Activated T-helper 1 cell treated with anti-CD3 and anti-CD28 coated beads, Interleukin-2, amount 50 U/mL, for 16 hours (primary cell): Measurements from ENCODE around the gene TRANK1.
"Not testable (repeated sequence)": the region's sequence is repeated elsewhere in the genome, so short reads cannot be mapped to it uniquely, and the experiment has no call there.

Experiments
- DNase-seq, 2 donors: peaks; one replicate each; pipeline ENCODE4 v3.0.0-alpha.2; 2020; ENCODE audit warnings: low read depth in 1 of 2, low spot score in 1 of 2

TRANK1 gene

DNA sequence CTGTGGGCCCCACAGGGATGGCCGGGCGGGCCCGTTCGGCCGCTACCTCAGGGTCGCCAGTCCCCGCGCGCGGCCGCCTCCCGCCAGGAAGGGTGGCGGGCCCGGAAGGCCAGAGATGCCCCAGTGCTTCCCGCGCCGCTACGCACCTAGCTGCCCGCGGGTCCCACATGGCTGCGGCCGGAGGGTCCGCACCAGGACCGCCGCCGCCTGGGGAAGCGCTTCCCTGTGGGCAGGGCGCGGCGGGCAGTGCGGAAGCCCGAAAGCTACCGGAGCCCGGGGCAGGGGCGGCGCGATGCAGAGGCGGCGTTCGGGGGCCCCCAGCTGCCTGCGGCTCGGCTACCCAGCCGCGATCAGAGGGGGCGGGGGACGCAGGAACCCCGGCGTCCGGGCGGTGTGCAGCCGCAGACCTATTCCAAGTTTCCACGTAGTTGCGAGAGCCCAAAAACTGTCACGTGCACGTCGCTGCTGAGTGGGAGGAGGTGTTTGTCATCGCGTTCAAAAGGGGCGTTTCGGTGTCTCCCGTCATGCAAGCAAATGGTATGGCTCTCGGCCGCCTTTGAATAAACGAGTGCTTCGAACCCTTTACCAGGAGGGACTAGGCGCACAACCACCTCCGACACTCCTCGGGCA is at the start of gene TRANK1:
TSS of gene TRANK1 (minus strand) at position 414 of the 630 bp plus-strand sequence. CDS start at position 169, 245 bp downstream.
- DNase-seq, result peak; percentile 62 to 69

DNA sequence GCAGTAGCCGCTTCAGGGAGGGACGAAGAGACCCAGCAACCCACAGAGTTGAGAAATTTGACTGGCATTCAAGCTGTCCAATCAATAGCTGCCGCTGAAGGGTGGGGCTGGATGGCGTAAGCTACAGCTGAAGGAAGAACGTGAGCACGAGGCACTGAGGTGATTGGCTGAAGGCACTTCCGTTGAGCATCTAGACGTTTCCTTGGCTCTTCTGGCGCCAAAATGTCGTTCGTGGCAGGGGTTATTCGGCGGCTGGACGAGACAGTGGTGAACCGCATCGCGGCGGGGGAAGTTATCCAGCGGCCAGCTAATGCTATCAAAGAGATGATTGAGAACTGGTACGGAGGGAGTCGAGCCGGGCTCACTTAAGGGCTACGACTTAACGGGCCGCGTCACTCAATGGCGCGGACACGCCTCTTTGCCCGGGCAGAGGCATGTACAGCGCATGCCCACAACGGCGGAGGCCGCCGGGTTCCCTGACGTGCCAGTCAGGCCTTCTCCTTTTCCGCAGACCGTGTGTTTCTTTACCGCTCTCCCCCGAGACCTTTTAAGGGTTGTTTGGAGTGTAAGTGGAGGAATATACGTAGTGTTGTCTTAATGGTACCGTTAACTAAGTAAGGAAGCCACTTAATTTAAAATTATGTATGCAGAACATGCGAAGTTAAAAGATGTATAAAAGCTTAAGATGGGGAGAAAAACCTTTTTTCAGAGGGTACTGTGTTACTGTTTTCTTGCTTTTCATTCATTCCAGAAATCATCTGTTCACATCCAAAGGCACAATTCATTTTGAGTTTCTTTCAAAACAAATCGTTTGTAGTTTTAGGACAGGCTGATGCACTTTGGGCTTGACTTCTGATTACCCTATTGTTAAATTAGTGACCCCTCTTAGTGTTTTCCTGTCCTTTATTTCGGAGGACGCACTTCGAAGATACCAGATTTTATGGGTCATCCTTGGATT is 48.8 kb upstream of the TRANK1 start, which contains the start of gene MLH1:
TSS of gene MLH1 (plus strand) at position 193 of the 958 bp plus-strand sequence. CDS start at position 223, 30 bp downstream.
- DNase-seq, result peak; percentile 86 to 94

- peak in 1 of 2 donors; percentile 95 for DNase-seq
These were observed 48.0 kb upstream of the TRANK1 start, which contains the start of gene EPM2AIP1 for GRCh38 chr3:36992806-36993325. Gene EPM2AIP1 (minus strand): TSS chr3:36993131. CDS start chr3:36993077, 54 bp downstream.

DNA sequence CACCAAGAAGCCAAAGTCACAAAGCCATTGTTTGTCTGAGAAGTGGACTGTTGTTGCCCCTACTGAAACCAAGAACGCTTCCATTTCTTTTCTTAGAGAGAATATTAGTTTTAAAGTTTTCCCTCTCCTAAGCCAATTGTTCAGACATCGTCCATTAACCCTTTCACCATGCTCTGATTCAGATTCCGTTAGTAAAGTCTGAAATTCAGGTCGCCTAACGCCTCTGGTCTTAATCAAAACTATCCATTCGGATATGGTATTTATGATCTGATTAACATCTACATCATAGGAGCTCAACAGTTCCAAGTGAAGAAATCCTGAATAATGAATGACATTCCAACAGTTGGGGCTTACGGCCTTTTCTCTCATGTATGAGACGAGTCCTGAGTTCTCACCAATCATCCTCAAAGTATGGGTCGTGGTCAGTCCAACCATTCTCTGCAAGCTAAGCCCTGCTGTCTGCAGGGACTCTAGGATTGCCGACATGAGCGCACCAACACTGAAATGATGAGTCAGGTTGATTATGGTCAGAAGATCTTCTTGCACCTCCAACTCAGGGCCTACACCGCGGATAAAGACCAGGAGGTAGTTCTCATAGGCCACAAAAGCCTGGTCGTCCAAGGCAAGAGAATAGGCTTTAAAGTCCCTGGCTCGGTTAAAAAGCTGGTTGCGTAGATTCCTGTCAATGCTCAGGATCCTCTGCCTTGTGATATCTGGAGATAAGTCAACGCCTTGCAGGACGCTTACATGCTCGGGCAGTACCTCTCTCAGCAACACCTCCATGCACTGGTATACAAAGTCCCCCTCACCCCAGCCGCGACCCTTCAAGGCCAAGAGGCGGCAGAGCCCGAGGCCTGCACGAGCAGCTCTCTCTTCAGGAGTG is 47.3 kb upstream of the TRANK1 start:
- DNase-seq, result peak in 1 of 2 donors; percentile 3

DNA sequence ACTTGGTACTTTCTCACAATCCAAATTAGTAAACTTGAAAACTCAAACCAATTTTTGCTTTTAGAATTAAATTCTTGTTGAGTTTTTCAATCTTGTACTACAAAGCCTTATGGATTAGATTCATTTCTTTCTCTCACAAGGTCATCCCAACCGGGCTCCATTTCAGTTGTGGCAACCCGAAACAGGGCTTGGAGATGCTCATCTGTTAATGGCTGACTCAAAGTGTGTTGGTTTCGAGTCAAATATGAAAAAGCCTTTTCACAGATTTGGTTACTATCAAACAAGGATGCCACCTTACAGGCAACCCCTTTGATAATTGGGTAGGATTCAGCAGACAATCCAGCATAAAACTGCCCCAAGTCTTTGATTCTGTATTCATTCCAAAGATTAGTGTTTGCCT is 46.3 kb upstream of the TRANK1 start:
- DNase-seq, result no peak

DNA sequence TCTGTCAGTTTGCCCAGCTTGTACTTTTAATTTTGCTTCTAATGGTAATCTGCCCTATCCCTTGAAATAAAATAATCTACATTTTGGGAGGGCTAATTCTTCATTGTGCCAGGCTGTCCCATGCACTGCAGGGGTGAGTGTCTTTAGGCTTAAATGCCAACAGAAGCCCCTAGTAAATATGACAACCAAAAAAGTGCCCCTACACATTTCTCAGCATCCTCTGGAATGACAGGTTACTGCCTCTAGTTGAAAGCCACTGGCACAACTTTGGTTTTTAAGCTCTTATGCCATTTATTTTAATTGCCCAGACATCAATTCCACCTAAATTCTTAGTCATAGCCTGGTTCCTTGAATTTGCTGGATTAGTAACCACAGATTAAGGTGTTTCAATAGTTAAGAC is 44.7 kb upstream of the TRANK1 start:
- no peak for DNase-seq

DNA sequence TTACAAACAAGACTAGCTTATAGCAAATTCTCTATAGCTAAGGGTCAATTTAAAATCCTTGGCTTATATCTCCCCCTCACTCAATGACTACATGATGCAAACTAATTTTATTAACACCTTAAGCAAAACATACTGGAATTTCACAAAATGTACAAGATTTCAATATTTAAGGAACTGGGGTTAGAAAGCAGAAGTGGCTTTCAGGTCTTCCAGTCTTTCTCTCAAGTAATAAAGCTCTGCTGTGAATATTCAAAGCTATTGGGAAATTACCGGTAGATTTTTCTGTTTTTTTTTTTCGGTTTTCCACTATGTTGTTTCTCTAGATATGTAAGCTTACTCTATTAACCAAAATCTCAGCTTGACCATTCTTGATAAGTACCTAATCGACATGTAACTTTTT is 44.2 kb upstream of the TRANK1 start:
- DNase-seq, result no peak

GRCh38 chr3:36988356-36988755 is 43.5 kb upstream of the TRANK1 start:
- DNase-seq, result no peak

DNA sequence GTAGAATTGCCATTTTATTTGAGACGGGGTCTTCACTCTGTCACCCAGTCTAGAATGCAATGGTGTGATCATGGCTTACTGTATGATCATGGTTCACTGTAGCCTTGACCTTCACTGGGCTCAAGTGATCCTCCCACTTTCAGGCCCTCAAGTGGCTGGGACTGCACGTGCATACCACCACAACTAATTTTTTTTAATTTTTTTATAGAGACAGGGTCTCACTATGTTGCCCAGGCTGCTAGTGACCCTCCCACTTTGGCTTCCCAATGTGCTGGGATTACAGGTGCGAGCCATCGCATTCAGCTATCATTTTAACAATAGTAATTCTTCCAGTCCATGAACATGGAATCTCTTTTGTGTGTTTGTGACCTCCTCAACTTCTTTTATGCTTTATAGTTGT is 36.2 kb upstream of the TRANK1 start:
- DNase-seq, result no peak

DNA sequence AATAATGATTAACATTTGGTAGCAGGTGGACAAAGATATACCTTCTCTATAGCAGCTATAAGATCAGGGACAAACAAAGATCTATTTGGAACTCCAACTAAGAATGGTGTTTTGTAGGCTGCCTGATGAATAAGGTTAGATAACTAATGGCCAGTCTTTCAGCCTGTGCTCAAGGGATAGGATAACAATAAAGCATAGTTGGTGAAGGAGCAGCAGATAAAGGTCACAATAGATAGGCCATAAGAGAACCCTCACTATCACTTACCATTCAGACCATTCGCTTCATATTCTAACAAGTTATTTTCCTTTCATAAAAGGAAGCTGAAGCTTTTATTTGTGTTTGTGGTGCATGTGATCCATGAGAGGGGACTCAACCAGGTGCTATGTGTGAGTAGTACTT is 28.3 kb upstream of the TRANK1 start:
- no peak for DNase-seq

DNA sequence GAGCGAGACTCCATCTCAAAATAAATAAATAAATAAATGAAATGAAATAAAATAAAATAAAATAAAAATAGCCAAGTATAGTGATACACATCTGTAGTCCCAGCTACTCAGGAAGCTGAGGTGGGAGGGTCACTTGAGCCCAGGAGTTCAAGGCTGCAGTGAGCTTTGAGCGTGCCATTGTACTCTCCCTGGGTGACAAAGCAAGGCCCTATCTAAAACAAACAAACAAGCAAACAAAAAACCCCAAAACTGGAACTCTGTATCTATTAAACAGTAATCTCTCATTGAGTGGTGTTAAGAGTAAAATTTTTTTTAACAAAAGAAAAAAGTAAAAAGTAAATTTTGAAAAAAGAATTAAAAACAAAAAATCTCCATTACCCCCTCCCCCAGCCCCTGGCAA is 27.3 kb upstream of the TRANK1 start:
- DNase-seq, result no peak

DNA sequence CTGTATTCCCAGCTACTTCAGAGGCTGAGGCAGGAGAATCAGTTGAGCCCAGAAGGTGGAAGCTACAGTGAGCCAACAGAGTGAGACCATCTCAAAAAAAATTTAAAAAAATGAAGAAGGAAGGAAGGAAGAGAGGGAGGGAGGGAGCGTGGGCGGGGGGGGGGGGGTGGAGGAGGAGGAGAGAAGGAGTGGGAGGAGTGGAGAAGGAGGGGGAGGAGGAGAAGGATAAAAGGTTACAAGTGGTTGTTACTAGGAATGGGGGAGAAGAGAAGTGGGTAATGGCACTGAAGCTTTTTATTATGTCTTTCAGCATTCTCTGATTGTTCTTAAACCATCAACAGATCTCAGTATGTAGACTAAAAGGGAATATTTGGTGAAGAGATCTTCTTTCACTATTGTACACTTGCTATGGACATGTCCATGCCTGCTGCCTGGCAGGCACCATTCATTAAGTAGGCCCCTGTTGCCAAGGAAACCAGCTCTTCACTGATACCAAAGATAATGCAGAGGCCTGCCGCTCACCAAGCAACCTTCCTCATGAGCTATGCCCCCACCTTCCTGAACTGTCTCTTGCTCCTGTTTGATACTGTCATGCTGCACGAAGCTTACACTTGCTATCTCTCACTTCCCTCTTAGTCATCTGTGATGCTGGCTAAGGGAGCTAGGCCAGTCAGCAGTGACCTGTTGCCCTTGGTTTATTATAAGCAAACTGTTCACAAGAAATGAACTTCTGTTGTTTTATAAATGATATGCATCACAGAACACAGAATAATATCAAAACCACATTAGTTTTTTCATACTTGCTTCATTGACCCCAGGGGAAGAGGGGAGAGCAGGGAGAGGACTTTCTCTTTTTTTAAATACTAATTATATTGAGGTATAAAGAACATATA is 24.9 kb upstream of the TRANK1 start:
- no peak for DNase-seq

DNA sequence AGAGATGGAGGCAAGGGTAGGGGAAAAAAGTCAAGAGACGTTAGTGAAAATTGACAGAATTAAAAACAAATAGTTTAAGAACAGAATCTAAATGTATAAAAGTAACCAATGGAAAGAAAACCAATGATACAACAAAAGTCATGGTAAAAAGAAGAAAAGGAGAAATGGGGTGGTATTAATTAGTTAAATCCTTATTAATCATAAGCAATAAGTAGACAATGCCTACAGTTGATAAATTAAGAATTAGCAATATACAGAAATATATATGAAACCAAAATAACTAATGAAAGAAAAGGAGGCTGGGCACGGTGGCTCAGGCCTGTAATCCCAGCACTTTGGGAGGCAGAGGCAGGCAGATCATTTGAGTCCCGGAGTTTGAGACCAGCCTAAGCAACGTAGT is 24.2 kb upstream of the TRANK1 start:
- no peak for DNase-seq

DNA sequence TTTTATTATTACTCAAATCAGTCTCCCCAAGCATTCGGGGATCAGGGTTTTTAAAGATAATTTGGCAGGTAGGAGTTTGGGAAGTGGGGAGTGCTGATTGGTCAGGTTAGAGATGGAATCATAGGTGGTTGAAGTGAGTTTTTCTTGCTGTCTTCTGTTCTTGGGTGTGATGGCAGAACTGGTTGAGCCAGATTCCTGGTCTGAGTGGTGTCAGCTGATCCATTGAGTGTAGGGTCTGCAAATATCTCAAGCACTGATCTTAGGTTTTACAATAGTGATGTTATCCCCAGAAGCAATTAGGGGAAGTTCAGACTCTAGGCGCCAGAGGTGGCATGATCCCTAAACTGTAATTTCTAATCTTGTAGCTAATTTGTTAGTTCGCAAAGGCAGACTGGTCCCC is 20.6 kb upstream of the TRANK1 start:
- no peak for DNase-seq

GRCh38 chr3:36964817-36965216 is 20.0 kb upstream of the TRANK1 start:
- DNase-seq, result no peak

DNA sequence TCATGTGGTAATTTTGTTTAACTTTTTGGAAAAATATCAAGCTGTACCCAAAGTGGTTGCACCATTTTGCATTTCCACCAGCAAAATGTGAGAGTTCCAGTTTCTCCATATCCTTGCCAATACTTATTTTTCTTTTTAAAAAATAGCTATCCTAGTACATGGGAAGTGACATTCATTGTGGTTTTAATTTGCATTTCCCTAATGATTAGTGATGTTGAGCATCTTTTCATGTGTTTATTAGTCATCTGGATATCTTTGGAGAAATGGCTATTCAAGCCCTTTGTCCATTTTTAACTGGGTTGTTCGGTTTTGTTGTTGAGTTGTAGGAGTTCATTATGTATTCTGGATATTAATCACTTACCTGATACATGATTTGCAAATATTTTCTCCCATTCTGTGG is 19.5 kb upstream of the TRANK1 start:
- no peak for DNase-seq

DNA sequence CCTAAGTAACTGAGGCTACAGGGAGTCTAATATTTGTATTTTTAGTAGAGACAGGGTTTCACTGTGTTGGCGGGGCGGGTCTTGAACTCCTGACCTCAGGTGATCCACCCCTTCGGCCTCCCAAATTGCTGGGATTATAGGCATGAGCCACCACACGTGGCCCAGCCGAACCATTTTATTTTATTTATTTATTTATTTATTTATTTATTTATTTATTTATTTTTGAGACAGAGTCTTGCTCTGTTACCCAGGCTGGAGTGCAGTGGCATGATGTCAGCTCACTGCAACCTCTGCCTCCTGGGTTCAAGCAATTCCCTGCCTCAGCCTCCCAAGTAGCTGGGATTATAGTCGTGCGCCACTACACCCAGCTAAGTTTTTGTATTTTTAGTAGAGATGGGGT is 18.2 kb upstream of the TRANK1 start:
- DNase-seq, result not testable (repeated sequence)

GRCh38 chr3:36960502-36960901 is 15.6 kb upstream of the TRANK1 start:
- no peak for DNase-seq

- no peak for DNase-seq
These were observed 15.0 kb upstream of the TRANK1 start for GRCh38 chr3:36959821-36960220.
